H1 (cell line): ENCODE data around the gene DESI1. TPM values are rescaled to one million over a fixed set of nuclear protein-coding genes. Genes with fewer than 3 reads are reported as not detected.
A peak's percentile ranks its signal among the peaks of the same experiment; 100 is the strongest.

Experiments used
- CTCF ChIA-PET: fragments of 300-600 bp; sonication (Branson Sonifier 250); formaldehyde crosslinking; loops from one replicate; lab custom pipeline; 2021; ENCODE audit not compliant: partially characterized antibody; lab: Charles Lee
- POLR2A ChIA-PET: fragments of 300-600 bp; sonication (Branson Sonifier 250); formaldehyde crosslinking; loops from one replicate; lab custom pipeline; 2021; ENCODE audit warnings: inconsistent platforms; ENCODE audit not compliant: partially characterized antibody; lab: Charles Lee
- DNase-seq, 2 experiments: peaks; one replicate each; pipeline versions ENCODE4 v3.0.0 to v3.0.0-alpha.2; 2010 to 2022; ENCODE audit warnings: low spot score in 2 of 2, low read depth in 1 of 2, mixed read lengths in 1 of 2
- FAIRE-seq: peaks from 2 replicates; lab custom pipeline; 2011; peaks lifted over from hg19 to GRCh38; lab: Jason Lieb, UNC
- H2AFZ ChIP-seq: 2 replicates; pipeline ENCODE4 v1.8.1; 2012; ENCODE audit warnings: low read length, inconsistent platforms
- H2AK5ac ChIP-seq: 2 replicates; pipeline ENCODE4 v1.6.1; 2013; ENCODE audit warnings: low read depth, low read length
- H2BK120ac ChIP-seq: replicated peaks from 2 replicates; pipeline ENCODE3; 2013; ENCODE audit warnings: low read depth, low read length, inconsistent platforms
- H2BK12ac ChIP-seq: 2 replicates; pipeline ENCODE4 v1.6.1; 2013; ENCODE audit warnings: low read depth, low read length
- H2BK15ac ChIP-seq: 2 replicates; pipeline ENCODE4 v1.6.1; 2013; ENCODE audit warnings: low read length
- H2BK20ac ChIP-seq: 2 replicates; pipeline ENCODE4 v1.6.1; 2013; ENCODE audit warnings: low read length
- H2BK5ac ChIP-seq: 2 replicates; pipeline ENCODE4 v1.6.1; 2013; ENCODE audit warnings: low read depth, low read length
- H3K14ac ChIP-seq: 2 replicates; pipeline ENCODE4 v1.6.1; 2013; ENCODE audit warnings: inconsistent platforms; ENCODE audit not compliant: insufficient read length
- H3K18ac ChIP-seq: 2 replicates; pipeline ENCODE4 v1.6.1; 2013; ENCODE audit warnings: low read length; ENCODE audit errors: extremely low read depth
- H3K23ac ChIP-seq: 2 replicates; pipeline ENCODE4 v1.6.1; 2013; ENCODE audit warnings: inconsistent platforms; ENCODE audit not compliant: insufficient read length
- H3K23me2 ChIP-seq: 2 replicates; pipeline ENCODE4 v1.6.1; 2013; ENCODE audit warnings: low read depth, low read length
- H3K27ac ChIP-seq: 2 replicates; pipeline ENCODE4 v1.6.1; 2011; ENCODE audit warnings: low read depth, low read length, inconsistent platforms
- H3K27me3 ChIP-seq, 4 experiments: replicated peaks in 1 of 4; 1 replicate in 1 of 4; 2 replicates in 3 of 4; pipeline versions ENCODE4 v1.6.1 to v1.8.1; 2011 to 2013; ENCODE audit warnings: low read length in 3 of 4, mild to moderate bottlenecking in 3 of 4, inconsistent platforms in 2 of 4, mixed read lengths in 2 of 4, moderate library complexity in 1 of 4; ENCODE audit not compliant: control insufficient read depth in 3 of 4, insufficient read depth in 3 of 4; ENCODE audit errors: extremely low read depth in 1 of 4
- H3K36me3 ChIP-seq, 4 experiments: 2 replicates each; pipeline versions ENCODE4 v1.6.1 to v1.8.1; 2011 to 2013; ENCODE audit warnings: mild to moderate bottlenecking in 4 of 4, low read length in 3 of 4, moderate library complexity in 2 of 4, control low read depth in 1 of 4, inconsistent platforms in 1 of 4; ENCODE audit not compliant: insufficient read depth in 4 of 4, control insufficient read depth in 2 of 4
- H3K4ac ChIP-seq: replicated peaks from 2 replicates; pipeline ENCODE3; 2013; ENCODE audit warnings: low read length, low read depth, mixed read lengths, inconsistent platforms; ENCODE audit not compliant: insufficient read length
- H3K4me1 ChIP-seq, 4 experiments: replicated peaks in 1 of 4; 1 replicate in 1 of 4; 2 replicates in 3 of 4; pipeline versions ENCODE4 v1.6.1 to v1.8.1; 2011 to 2013; ENCODE audit warnings: low read length in 3 of 4, inconsistent platforms in 2 of 4, mixed read lengths in 1 of 4; ENCODE audit not compliant: insufficient read depth in 4 of 4, control insufficient read depth in 3 of 4
- H3K4me2 ChIP-seq, 2 experiments: 2 replicates each; pipeline versions ENCODE4 v1.6.1 to v1.8.1; 2011 to 2013; ENCODE audit warnings: low read depth in 2 of 2, low read length in 2 of 2, control low read depth in 1 of 2, inconsistent platforms in 1 of 2, mild to moderate bottlenecking in 1 of 2; ENCODE audit not compliant: insufficient read depth in 1 of 2
- H3K4me3 ChIP-seq, 4 experiments: fragments of 200-600, 300-600 bp in 1 of 4; sonication (generic), shearing (Covaris generic), sonication (Bioruptor Twin) in 1 of 4; 2 replicates each; pipeline versions ENCODE4 v1.5.1 to v1.8.1; 2011 to 2016; ENCODE audit warnings: low read length in 4 of 4, low read depth in 3 of 4, control low read depth in 2 of 4, inconsistent platforms in 2 of 4, mild to moderate bottlenecking in 2 of 4, mixed read lengths in 1 of 4, moderate library complexity in 1 of 4; ENCODE audit not compliant: insufficient read depth in 2 of 4; ENCODE audit errors: extremely low read depth in 1 of 4
- H3K56ac ChIP-seq: replicated peaks from 2 replicates; pipeline ENCODE3; 2013; ENCODE audit warnings: low read depth, mild to moderate bottlenecking, mixed read lengths, low read length, inconsistent platforms; ENCODE audit not compliant: insufficient read length
- H3K79me1 ChIP-seq: 2 replicates; pipeline ENCODE4 v1.6.1; 2013; ENCODE audit warnings: low read depth, low read length, control low read depth
- H3K79me2 ChIP-seq, 2 experiments: 2 replicates each; pipeline versions ENCODE4 v1.6.1 to v1.8.1; 2012 to 2013; ENCODE audit warnings: low read length in 2 of 2, mild to moderate bottlenecking in 2 of 2, inconsistent platforms in 1 of 2; ENCODE audit not compliant: insufficient read depth in 2 of 2, control insufficient read depth in 1 of 2
- H3K9ac ChIP-seq, 4 experiments: replicated peaks in 1 of 4; 1 replicate in 1 of 4; 2 replicates in 3 of 4; pipeline versions ENCODE4 v1.6.1 to v1.8.1; 2011 to 2013; ENCODE audit warnings: low read depth in 3 of 4, low read length in 3 of 4, control low read depth in 2 of 4, mild to moderate bottlenecking in 2 of 4, moderate library complexity in 2 of 4, inconsistent platforms in 1 of 4; ENCODE audit errors: extremely low read depth in 1 of 4
- H3K9me3 ChIP-seq, 2 experiments: 2 replicates each; pipeline versions ENCODE4 v1.6.1 to v1.8.1; 2012 to 2013; ENCODE audit warnings: mild to moderate bottlenecking in 2 of 2, moderate library complexity in 2 of 2, control low read depth in 1 of 2, inconsistent platforms in 1 of 2, low read depth in 1 of 2, low read length in 1 of 2, mixed read lengths in 1 of 2; ENCODE audit not compliant: insufficient read depth in 2 of 2
- H4K20me1 ChIP-seq, 2 experiments: replicated peaks in 1 of 2; 2 replicates each; pipeline versions ENCODE3 to v1.8.1; 2011 to 2013; ENCODE audit warnings: inconsistent platforms in 2 of 2, low read length in 2 of 2, mild to moderate bottlenecking in 1 of 2; ENCODE audit not compliant: insufficient read depth in 2 of 2, control insufficient read depth in 1 of 2
- H4K5ac ChIP-seq: 2 replicates; pipeline ENCODE4 v1.6.1; 2013; ENCODE audit warnings: low read length, low read depth, mixed read lengths, inconsistent platforms; ENCODE audit not compliant: insufficient read length
- H4K8ac ChIP-seq: 2 replicates; pipeline ENCODE4 v1.8.0; 2013; ENCODE audit warnings: mild to moderate bottlenecking, moderate library complexity, low read length, inconsistent platforms; ENCODE audit not compliant: insufficient read depth; ENCODE audit errors: extremely low read depth
- H4K91ac ChIP-seq: replicated peaks from 2 replicates; pipeline ENCODE3; 2013; ENCODE audit warnings: low read length, mixed read lengths, inconsistent platforms; ENCODE audit not compliant: insufficient read length
- SUZ12 ChIP-seq: fragments of 200-600 bp; sonication (generic); IDR thresholded peaks from 2 replicates; pipeline ENCODE4 v1.6.1; 2012; ENCODE audit warnings: mild to moderate bottlenecking, inconsistent platforms, low read length, moderate library complexity, mixed read lengths
- WGBS, 2 experiments: shearing (Covaris generic) in 1 of 2; methylation state at CpG; one replicate each; pipeline versions ENCODE4 v1.1.6 to v1.1.7; 2013 to 2015; ENCODE audit warnings: low lambda C conversion rate in 2 of 2, mixed read lengths in 2 of 2, inconsistent platforms in 1 of 2, low coverage in 1 of 2, missing lambda C conversion rate in 1 of 2; ENCODE audit not compliant: insufficient replicate concordance in 2 of 2, insufficient coverage in 1 of 2, insufficient read length in 1 of 2; ENCODE audit errors: extremely low coverage in 1 of 2, missing lambda C conversion rate in 1 of 2; 5-methylcytosine and 5-hydroxymethylcytosine counted together
- polyA plus RNA-seq, 7 experiments: library from polyadenylated mRNA; depleted of rRNA in 3 of 7; stranded (reverse) in 5 of 7; unstranded in 2 of 7; fragments of >200 nt in 5 of 7; fragments of 200-250 nt in 2 of 7; gene quantifications; 1 replicate in 5 of 7; 2 replicates in 1 of 7; 4 replicates in 1 of 7; pipeline versions ENCODE4 v1.2.1 to v1.2.3, GENCODE V29; 2011 to 2013; ENCODE audit warnings: missing spikeins in 2 of 7, mixed read lengths in 2 of 7
- total RNA-seq: library from RNA; stranded (reverse); fragmentation: NEBNext Ultra II Directional; extraction: Animal tissue kit (Norgen Biotek cat#: 25700); gene quantifications from 2 replicates; pipeline ENCODE4 v1.2.1, GENCODE V29; 2021

DESI1 gene
- total and polyA plus RNA-seq, 2 of the 8 experiments (the other 6 are each of a cell fraction or from before 2014, with no cell fraction given), result 27.6 to 34.3 TPM

DNA sequence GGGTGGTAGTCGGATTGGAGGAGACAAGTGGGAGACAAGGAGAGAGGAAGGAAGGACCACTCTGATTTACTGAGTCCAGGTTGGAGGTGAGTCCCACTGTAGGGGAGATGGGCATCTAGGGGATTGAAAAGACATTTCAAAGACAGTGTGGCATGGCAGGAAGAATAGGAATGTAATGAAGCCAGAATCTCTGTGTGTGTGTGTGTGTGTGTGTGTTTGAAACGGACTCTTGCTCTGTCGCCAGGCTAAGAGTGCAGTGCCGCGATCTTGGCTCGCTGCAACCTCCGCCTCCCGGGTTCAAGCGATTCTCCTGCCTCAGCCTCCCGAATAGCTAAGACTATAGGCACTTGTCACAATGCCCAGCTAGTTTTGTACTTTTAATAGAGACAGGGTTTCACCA is 64.3 kb downstream of the DESI1 start:
- H3K27me3 ChIP-seq, result no peaks in the 10 kb centered on the region
- POLR2A ChIA-PET, result interaction anchor here (1.4 kb wide), 1 partner anchor 65 kb away, joined by 5 read pairs; the partner anchor contains the start of genes DESI1 and XRCC6
- H3K9ac ChIP-seq, result no peak overlapping the region
- peaks cover 6% of the 10 kb centered on the region; the same call in 1 of the 2 replicates for H3K23me2 ChIP-seq
- H3K4ac ChIP-seq, result no peak overlapping the region
- peaks cover 0 to 19% (median 12%) of the 10 kb centered on the region in 4 experiments; a peak in 6 of 7 replicates for H3K4me1 ChIP-seq
- H2BK120ac ChIP-seq, result no peak overlapping the region
- H2BK5ac ChIP-seq, result no peak overlapping the region
- no peak overlapping the region for H3K4me2 ChIP-seq
- no peak overlapping the region for H4K5ac ChIP-seq
- CTCF ChIA-PET, result interaction anchor here (0.7 to 16.1 kb wide), 5 partner anchors 9 to 42 kb away, joined by 3 to 169 read pairs (median 8); no protein-coding TSS in a partner anchor
- H3K23ac ChIP-seq, result no peak overlapping the region
- no peak overlapping the region for H3K4me3 ChIP-seq
- H3K56ac ChIP-seq, result no peak overlapping the region
- 0 out of 2 replicates have a peak overlapping the region, but pooled peaks have one; percentile 23 for H2BK12ac ChIP-seq
- no peak overlapping the region for H2AFZ ChIP-seq
- 98% methylated on average over 10 of the region's 10 CpGs; no CpG with 5 or more reads in 1 of the 2 experiments for WGBS, 2 experiments
- H3K9me3 ChIP-seq, result no peaks in the 10 kb centered on the region
- H3K36me3 ChIP-seq, result no peaks in the 10 kb centered on the region
- no peaks in the 10 kb centered on the region for H3K79me2 ChIP-seq
- no peak for TF ChIP-seq SUZ12
- no peak overlapping the region for H3K27ac ChIP-seq
- FAIRE-seq (no peak), DNase-seq (no peak)
- 0 out of 2 replicates have a peak overlapping the region, but pooled peaks have one; percentile 72 for H2BK20ac ChIP-seq
- H3K79me1 ChIP-seq, result no peaks in the 10 kb centered on the region; the same call in 1 of the 2 replicates
- no peak overlapping the region for H4K91ac ChIP-seq
- H2AK5ac ChIP-seq, result no peak overlapping the region
- no peak overlapping the region for H3K14ac ChIP-seq
- no peak overlapping the region for H4K8ac ChIP-seq
- no peaks in the 10 kb centered on the region for H4K20me1 ChIP-seq
- 0 out of 2 replicates have a peak overlapping the region, but pooled peaks have one; percentile 75 for H2BK15ac ChIP-seq
- no peak overlapping the region for H3K18ac ChIP-seq
